Stimulated activated CD4-positive, alpha-beta T cell treated with anti-CD3 and anti-CD28 coated beads, Interleukin-4, amount 100 ng/mL, for 48 hours (primary cell): ENCODE measurements around the gene NEURL4.
"Not testable (repeated sequence)": the region's sequence is repeated elsewhere in the genome, so short reads cannot be mapped to it uniquely, and the experiment has no call there.

Experiments used
- DNase-seq, 2 donors: peaks; one replicate each; pipeline ENCODE4 v3.0.0-alpha.2; 2020; ENCODE audit warnings: low read depth in 2 of 2

NEURL4 gene

GRCh38 chr17:7328840-7329373, at the start of gene NEURL4:
Gene NEURL4 (minus strand): TSS chr17:7329335. CDS start chr17:7329312, 23 bp downstream.
- DNase-seq = peak; percentile 22 to 27

- no peak for DNase-seq
Measured at GRCh38 chr17:7374353-7374752, 45.2 kb upstream of the NEURL4 start.

- no peak for DNase-seq
Measured at GRCh38 chr17:7370853-7371252, 41.7 kb upstream of the NEURL4 start.

- DNase-seq = no peak
Measured at GRCh38 chr17:7369825-7370224, 40.7 kb upstream of the NEURL4 start.

- DNase-seq = not testable (repeated sequence)
Measured at GRCh38 chr17:7368599-7368994, 39.5 kb upstream of the NEURL4 start.

GRCh38 chr17:7367918-7368598, 38.9 kb upstream of the NEURL4 start:
- no peak for DNase-seq

- DNase-seq = no peak
Measured at GRCh38 chr17:7367083-7367482, 37.9 kb upstream of the NEURL4 start.

GRCh38 chr17:7365963-7366362, 36.8 kb upstream of the NEURL4 start:
- not testable (repeated sequence) for DNase-seq

- no peak for DNase-seq
Measured at GRCh38 chr17:7363311-7363710, 34.2 kb upstream of the NEURL4 start.

GRCh38 chr17:7361906-7362305, 32.8 kb upstream of the NEURL4 start:
- DNase-seq = no peak

- no peak for DNase-seq
Measured at GRCh38 chr17:7357381-7357780, 28.2 kb upstream of the NEURL4 start.

- no peak for DNase-seq
Measured at GRCh38 chr17:7356756-7357155, 27.6 kb upstream of the NEURL4 start.

- peak; percentile 82 to 87 for DNase-seq
Measured at GRCh38 chr17:7356072-7356549, 27.0 kb upstream of the NEURL4 start.

GRCh38 chr17:7355573-7355972, 26.4 kb upstream of the NEURL4 start:
- no peak for DNase-seq

- DNase-seq = no peak
Measured at GRCh38 chr17:7355053-7355452, 25.9 kb upstream of the NEURL4 start, which contains the start of gene TMEM95. Gene TMEM95 (plus strand): TSS chr17:7355156. CDS start chr17:7355205, 49 bp downstream.

- no peak for DNase-seq
Measured at GRCh38 chr17:7354262-7354843, 25.2 kb upstream of the NEURL4 start.

GRCh38 chr17:7352910-7353635, 23.9 kb upstream of the NEURL4 start:
- no peak for DNase-seq

GRCh38 chr17:7352503-7352889, 23.4 kb upstream of the NEURL4 start:
- DNase-seq = no peak

GRCh38 chr17:7351665-7352502, 22.7 kb upstream of the NEURL4 start, which contains the start of gene KCTD11:
Gene KCTD11 (plus strand): TSS chr17:7352162.
- peak; percentile 65 to 74 for DNase-seq

- DNase-seq = no peak
Measured at GRCh38 chr17:7348478-7349242, 19.5 kb upstream of the NEURL4 start.
